GM12878 (cell line): ENCODE data around the gene ARHGAP5. TPM values are rescaled to one million over a fixed set of nuclear protein-coding genes. Genes with fewer than 3 reads are reported as not detected.

Experiments used
- ATAC-seq: fragments of 200-7000 bp; cut with Tn5 transposase; 3 replicates; pipeline ENCODE4 v1.9.1; 2020; ENCODE audit warnings: mild to moderate bottlenecking, moderate library complexity
- BruUV-seq: library from RNA; stranded (reverse); fragments of 400-500 nt; replicated peaks from 2 replicates; lab custom pipeline; 2021; lab: Mats Ljungman, UMichigan
- CTCF ChIA-PET: fragments of 300-600 bp; sonication (Branson Sonifier 250); formaldehyde crosslinking; extraction: SDS; loops from one replicate; lab custom pipeline; 2021; ENCODE audit warnings: inconsistent platforms; lab: Yijun Ruan, JAX
- POLR2A ChIA-PET: fragments of 350-600 bp; formaldehyde crosslinking; extraction: SDS; loops from one replicate; lab custom pipeline; 2021; ENCODE audit warnings: inconsistent platforms; lab: Charles Lee
- RAD21 ChIA-PET: fragments of 300-600 bp; sonication (Branson Sonifier 250); formaldehyde crosslinking; loops from one replicate; lab custom pipeline; 2023; ENCODE audit warnings: antibody characterized with exemption; ENCODE audit not compliant: unreplicated experiment; lab: Charles Lee
- SMC1A ChIA-PET: fragments of 300-600 bp; sonication (Branson Sonifier 250); formaldehyde crosslinking; loops from one replicate; lab custom pipeline; 2023; ENCODE audit not compliant: unreplicated experiment, uncharacterized antibody; lab: Charles Lee
- DNase-seq: peaks from one replicate; pipeline ENCODE4 v3.0.0-alpha.2; 2011; ENCODE audit warnings: low read depth, low spot score
- FAIRE-seq: peaks from 3 replicates; lab custom pipeline; 2011; peaks lifted over from hg19 to GRCh38; lab: Jason Lieb, UNC
- H2AFZ ChIP-seq: 2 replicates; pipeline ENCODE4 v1.6.0; 2011; ENCODE audit warnings: low read depth, low read length, control low read depth; ENCODE audit not compliant: control insufficient read depth
- H3K27ac ChIP-seq: 2 replicates; pipeline ENCODE4 v1.5.1; 2011; ENCODE audit warnings: control low read depth; ENCODE audit not compliant: control insufficient read depth, insufficient read depth
- H3K27me3 ChIP-seq, 2 experiments: replicated peaks in 1 of 2; 2 replicates each; pipeline versions ENCODE4 v1.6.0 to v1.6.1; 2011; ENCODE audit warnings: low read length in 1 of 2; ENCODE audit not compliant: control insufficient read depth in 2 of 2, insufficient read depth in 2 of 2
- H3K36me3 ChIP-seq, 2 experiments: 2 replicates each; pipeline ENCODE4 v1.5.1; 2011; ENCODE audit warnings: low read length in 1 of 2; ENCODE audit not compliant: control insufficient read depth in 2 of 2, insufficient read depth in 2 of 2
- H3K4me1 ChIP-seq: 2 replicates; pipeline ENCODE4 v1.6.1; 2011; ENCODE audit warnings: mild to moderate bottlenecking, low read length, moderate library complexity, mixed read lengths; ENCODE audit not compliant: control insufficient read depth, insufficient read depth
- H3K4me2 ChIP-seq: 2 replicates; pipeline ENCODE4 v1.6.0; 2011; ENCODE audit warnings: control low read depth; ENCODE audit not compliant: control insufficient read depth, insufficient read depth
- H3K4me3 ChIP-seq: fragments of 200-600 bp; sonication (generic); 2 replicates; pipeline ENCODE4 v1.5.1; 2016
- H3K79me2 ChIP-seq: 2 replicates; pipeline ENCODE4 v1.6.0; 2011; ENCODE audit warnings: low read length; ENCODE audit not compliant: control insufficient read depth, insufficient read depth
- H3K9ac ChIP-seq: 2 replicates; pipeline ENCODE4 v1.8.0; 2011; ENCODE audit warnings: low read length, control low read depth, mixed read lengths; ENCODE audit not compliant: control insufficient read depth, insufficient read depth
- H3K9me3 ChIP-seq: replicated peaks from 3 replicates; pipeline ENCODE4 v1.5.1; 2011; ENCODE audit warnings: mild to moderate bottlenecking, low read length; ENCODE audit not compliant: control insufficient read depth, insufficient read depth
- H4K20me1 ChIP-seq: 2 replicates; pipeline ENCODE4 v1.6.0; 2011; ENCODE audit not compliant: control insufficient read depth, insufficient read depth
- CBX5 ChIP-seq: sonication (generic); IDR thresholded peaks from 2 replicates; pipeline ENCODE4 v1.6.1; 2016; ENCODE audit warnings: low read depth, moderate library complexity, mild to moderate bottlenecking, inconsistent platforms
- FOXM1 ChIP-seq: IDR thresholded peaks from 2 replicates; pipeline ENCODE4 v1.6.1; 2012; ENCODE audit warnings: low read depth, mild to moderate bottlenecking, inconsistent platforms, low read length, moderate library complexity
- GATAD2B ChIP-seq: fragments of 450-650 bp; conservative IDR thresholded peaks from 2 replicates; pipeline ENCODE4 v1.6.1; 2017; ENCODE audit warnings: low read depth, mild to moderate bottlenecking, moderate library complexity
- HCFC1 ChIP-seq: fragments of 150-350 bp; IDR thresholded peaks from 2 replicates; pipeline ENCODE4 v1.6.1; 2014; ENCODE audit warnings: low read length
- JUNB ChIP-seq: IDR thresholded peaks from 2 replicates; pipeline ENCODE4 v1.6.1; 2016; ENCODE audit warnings: antibody characterized with exemption, mild to moderate bottlenecking
- LARP7 ChIP-seq: fragments of 450-650 bp; IDR thresholded peaks from 2 replicates; pipeline ENCODE4 v1.6.1; 2017; ENCODE audit warnings: mild to moderate bottlenecking
- NBN ChIP-seq: fragments of 450-650 bp; IDR thresholded peaks from 2 replicates; pipeline ENCODE4 v1.6.1; 2016
- NFIC ChIP-seq: IDR thresholded peaks from 2 replicates; pipeline ENCODE4 v1.6.1; 2012; ENCODE audit warnings: low read depth, mild to moderate bottlenecking, inconsistent platforms, low read length, moderate library complexity
- NFXL1 ChIP-seq: fragments of 450-650 bp; IDR thresholded peaks from 2 replicates; pipeline ENCODE4 v1.6.1; 2017; ENCODE audit warnings: antibody characterized with exemption, mild to moderate bottlenecking, borderline replicate concordance
- NFYA ChIP-seq: IDR thresholded peaks from 2 replicates; pipeline ENCODE4 v1.6.1; 2011; ENCODE audit warnings: low read depth, mild to moderate bottlenecking, low read length, improper control_type of control experiment, borderline replicate concordance
- TAF1 ChIP-seq: IDR thresholded peaks from 2 replicates; pipeline ENCODE4 v1.6.1; 2011; ENCODE audit warnings: mild to moderate bottlenecking, low read depth, low read length, borderline replicate concordance
- TCF12 ChIP-seq: IDR thresholded peaks from 2 replicates; pipeline ENCODE4 v1.6.1; 2011; ENCODE audit warnings: low read depth, mild to moderate bottlenecking, low read length
- ZNF207 ChIP-seq: fragments of 450-650 bp; IDR thresholded peaks from 2 replicates; pipeline ENCODE4 v1.6.1; 2014; ENCODE audit warnings: antibody characterized with exemption, mild to moderate bottlenecking, borderline replicate concordance
- WGBS: methylation state at CpG from one replicate; pipeline ENCODE4 v1.1.6; 2016; ENCODE audit warnings: low lambda C conversion rate; ENCODE audit not compliant: insufficient replicate concordance, insufficient coverage; ENCODE audit errors: missing lambda C conversion rate; 5-methylcytosine and 5-hydroxymethylcytosine counted together
- in situ Hi-C: fragments of 300-500 bp; cut with MboI; formaldehyde crosslinking; loops from 9 replicates; pipeline ENCODE4 v1.14.3; 2018; ENCODE audit warnings: mixed read lengths
- intact Hi-C: fragments of 100-400 bp; cut with micrococcal nuclease; formaldehyde crosslinking; loops from one replicate; pipeline ENCODE4 v1.14.2; 2022; ENCODE audit not compliant: unreplicated experiment
- polyA plus RNA-seq, 11 experiments: library from polyadenylated mRNA; depleted of rRNA in 4 of 11; unstranded in 6 of 11; stranded (reverse) in 5 of 11; fragments of >200 nt; fragmentation: Nextera tagmentation in 4 of 11; fragmentation: Illumina TruSeq in 1 of 11; extraction: Ambion mirVana in 4 of 11; extraction: Trizol in 1 of 11; gene quantifications; 1 replicate in 1 of 11; 2 replicates in 10 of 11; pipeline versions ENCODE4 v1.2.1 to v1.2.3, GENCODE V29; 2011 to 2016; ENCODE audit warnings: inconsistent platforms in 2 of 11, missing spikeins in 2 of 11, low read depth in 1 of 11
- total RNA-seq, 4 experiments: library from RNA; depleted of rRNA in 3 of 4; stranded (reverse); fragments of >200 nt in 3 of 4; fragmentation: Illumina TruSeq in 1 of 4; extraction: Trizol in 1 of 4; gene quantifications; 2 replicates each; pipeline versions ENCODE4 v1.2.1 to v1.2.3, GENCODE V29; 2013 to 2021
- TF ChIP-seq, protein P1 (sequence below): fragments of 450-650 bp; IDR thresholded peaks from 2 replicates; pipeline ENCODE4 v1.6.1; 2017; ENCODE audit warnings: mild to moderate bottlenecking, moderate library complexity
- TF ChIP-seq, protein P2 (sequence below): fragments of 150-350 bp; IDR thresholded peaks from 2 replicates; pipeline ENCODE4 v1.6.1; 2016; ENCODE audit warnings: low read depth, low read length

ARHGAP5 gene
- total and polyA plus RNA-seq, 10 of the 15 experiments (the other 5 are each of a cell fraction or from before 2014, with no cell fraction given) = 0.91 to 19.6 (median 7.2) TPM

DNA sequence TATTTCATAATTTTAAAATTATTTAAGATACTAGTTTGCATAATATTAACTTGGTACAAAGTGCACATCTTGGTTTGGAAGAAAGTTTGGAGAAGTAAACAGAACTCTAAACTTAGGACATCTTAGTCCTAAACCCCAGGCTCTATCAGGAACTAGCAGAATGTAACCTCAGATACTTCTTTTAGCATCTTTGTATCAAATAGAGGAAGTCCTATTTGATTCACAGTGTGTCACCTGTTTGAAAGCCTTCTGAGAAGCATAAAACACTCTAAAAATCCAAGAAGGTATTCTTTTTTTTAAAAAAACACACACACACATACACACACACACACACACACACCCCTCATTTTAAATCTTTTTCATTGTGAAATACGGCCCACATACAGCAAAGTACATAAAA, 112.7 kb downstream of the ARHGAP5 start (continued):
- TF ChIP-seq, protein P1, sequence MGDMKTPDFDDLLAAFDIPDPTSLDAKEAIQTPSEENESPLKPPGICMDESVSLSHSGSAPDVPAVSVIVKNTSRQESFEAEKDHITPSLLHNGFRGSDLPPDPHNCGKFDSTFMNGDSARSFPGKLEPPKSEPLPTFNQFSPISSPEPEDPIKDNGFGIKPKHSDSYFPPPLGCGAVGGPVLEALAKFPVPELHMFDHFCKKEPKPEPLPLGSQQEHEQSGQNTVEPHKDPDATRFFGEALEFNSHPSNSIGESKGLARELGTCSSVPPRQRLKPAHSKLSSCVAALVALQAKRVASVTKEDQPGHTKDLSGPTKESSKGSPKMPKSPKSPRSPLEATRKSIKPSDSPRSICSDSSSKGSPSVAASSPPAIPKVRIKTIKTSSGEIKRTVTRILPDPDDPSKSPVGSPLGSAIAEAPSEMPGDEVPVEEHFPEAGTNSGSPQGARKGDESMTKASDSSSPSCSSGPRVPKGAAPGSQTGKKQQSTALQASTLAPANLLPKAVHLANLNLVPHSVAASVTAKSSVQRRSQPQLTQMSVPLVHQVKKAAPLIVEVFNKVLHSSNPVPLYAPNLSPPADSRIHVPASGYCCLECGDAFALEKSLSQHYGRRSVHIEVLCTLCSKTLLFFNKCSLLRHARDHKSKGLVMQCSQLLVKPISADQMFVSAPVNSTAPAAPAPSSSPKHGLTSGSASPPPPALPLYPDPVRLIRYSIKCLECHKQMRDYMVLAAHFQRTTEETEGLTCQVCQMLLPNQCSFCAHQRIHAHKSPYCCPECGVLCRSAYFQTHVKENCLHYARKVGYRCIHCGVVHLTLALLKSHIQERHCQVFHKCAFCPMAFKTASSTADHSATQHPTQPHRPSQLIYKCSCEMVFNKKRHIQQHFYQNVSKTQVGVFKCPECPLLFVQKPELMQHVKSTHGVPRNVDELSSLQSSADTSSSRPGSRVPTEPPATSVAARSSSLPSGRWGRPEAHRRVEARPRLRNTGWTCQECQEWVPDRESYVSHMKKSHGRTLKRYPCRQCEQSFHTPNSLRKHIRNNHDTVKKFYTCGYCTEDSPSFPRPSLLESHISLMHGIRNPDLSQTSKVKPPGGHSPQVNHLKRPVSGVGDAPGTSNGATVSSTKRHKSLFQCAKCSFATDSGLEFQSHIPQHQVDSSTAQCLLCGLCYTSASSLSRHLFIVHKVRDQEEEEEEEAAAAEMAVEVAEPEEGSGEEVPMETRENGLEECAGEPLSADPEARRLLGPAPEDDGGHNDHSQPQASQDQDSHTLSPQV = no peak
- TF ChIP-seq, protein P2, sequence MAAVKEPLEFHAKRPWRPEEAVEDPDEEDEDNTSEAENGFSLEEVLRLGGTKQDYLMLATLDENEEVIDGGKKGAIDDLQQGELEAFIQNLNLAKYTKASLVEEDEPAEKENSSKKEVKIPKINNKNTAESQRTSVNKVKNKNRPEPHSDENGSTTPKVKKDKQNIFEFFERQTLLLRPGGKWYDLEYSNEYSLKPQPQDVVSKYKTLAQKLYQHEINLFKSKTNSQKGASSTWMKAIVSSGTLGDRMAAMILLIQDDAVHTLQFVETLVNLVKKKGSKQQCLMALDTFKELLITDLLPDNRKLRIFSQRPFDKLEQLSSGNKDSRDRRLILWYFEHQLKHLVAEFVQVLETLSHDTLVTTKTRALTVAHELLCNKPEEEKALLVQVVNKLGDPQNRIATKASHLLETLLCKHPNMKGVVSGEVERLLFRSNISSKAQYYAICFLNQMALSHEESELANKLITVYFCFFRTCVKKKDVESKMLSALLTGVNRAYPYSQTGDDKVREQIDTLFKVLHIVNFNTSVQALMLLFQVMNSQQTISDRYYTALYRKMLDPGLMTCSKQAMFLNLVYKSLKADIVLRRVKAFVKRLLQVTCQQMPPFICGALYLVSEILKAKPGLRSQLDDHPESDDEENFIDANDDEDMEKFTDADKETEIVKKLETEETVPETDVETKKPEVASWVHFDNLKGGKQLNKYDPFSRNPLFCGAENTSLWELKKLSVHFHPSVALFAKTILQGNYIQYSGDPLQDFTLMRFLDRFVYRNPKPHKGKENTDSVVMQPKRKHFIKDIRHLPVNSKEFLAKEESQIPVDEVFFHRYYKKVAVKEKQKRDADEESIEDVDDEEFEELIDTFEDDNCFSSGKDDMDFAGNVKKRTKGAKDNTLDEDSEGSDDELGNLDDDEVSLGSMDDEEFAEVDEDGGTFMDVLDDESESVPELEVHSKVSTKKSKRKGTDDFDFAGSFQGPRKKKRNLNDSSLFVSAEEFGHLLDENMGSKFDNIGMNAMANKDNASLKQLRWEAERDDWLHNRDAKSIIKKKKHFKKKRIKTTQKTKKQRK = no peak
- TF ChIP-seq FOXM1 (no peak), NBN (no peak), ZNF207 (no peak)

DNA sequence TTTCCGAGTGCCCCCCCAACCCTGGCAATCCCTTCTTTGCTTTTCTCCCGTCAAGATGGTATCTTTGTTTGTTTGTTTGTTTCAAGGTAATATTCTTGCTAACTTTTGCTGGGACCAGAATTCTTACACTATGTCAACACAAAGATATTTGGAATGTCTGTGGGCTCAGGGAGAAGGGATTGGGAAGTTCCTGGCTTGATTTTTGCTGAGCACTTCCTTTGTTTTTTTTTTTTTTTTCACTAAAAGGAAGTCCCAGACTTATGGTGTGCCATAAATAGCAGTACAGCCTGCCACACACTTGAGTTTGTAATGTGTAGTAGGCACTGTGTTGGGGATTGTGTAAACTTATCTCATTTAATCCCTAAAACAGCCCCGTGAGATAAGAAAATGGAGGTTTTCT, 113.6 kb downstream of the ARHGAP5 start:
- WGBS = 72% methylated on average over 3 of the region's 3 CpGs
- RAD21 ChIA-PET = no interaction called here
- Histone ChIP-seq H3K79me2 (no peaks in the 10 kb centered on the region), H3K27ac (no peak overlapping the region), H3K4me1 (peaks cover 5% of the 10 kb centered on the region), H4K20me1 (no peaks in the 10 kb centered on the region), H3K9ac (no peak overlapping the region), H3K36me3 (no peaks in the 10 kb centered on the region), H3K4me2 (no peak overlapping the region), H3K9me3 (no peaks in the 10 kb centered on the region; the same call in 2 of the 3 replicates), H3K27me3 (no peaks in the 10 kb centered on the region), H3K4me3 (no peak overlapping the region), H2AFZ (no peak overlapping the region)
- CTCF ChIA-PET = no interaction called here
- intact Hi-C loops (no loop called here), in situ Hi-C loops (no loop called here)
- POLR2A ChIA-PET = no interaction called here
- ATAC-seq (no peak), DNase-seq (no peak), FAIRE-seq (no peak)
- BruUV-seq = no TSS peak
- SMC1A ChIA-PET = no interaction called here
- TF ChIP-seq LARP7 = no peak
- TF ChIP-seq GATAD2B = no peak
- no peak for TF ChIP-seq HCFC1
- no peak for TF ChIP-seq CBX5
- TF ChIP-seq NFXL1 = no peak
- no peak for TF ChIP-seq JUNB
- TF ChIP-seq TAF1 = no peak
- TF ChIP-seq TCF12 = no peak
- TF ChIP-seq NFIC = no peak
- TF ChIP-seq NFYA = no peak
